Endothelial cell of umbilical vein (primary cell): ENCODE results near the gene ZSCAN25. TPM values are rescaled to one million over a fixed set of nuclear protein-coding genes. Genes with fewer than 3 reads are reported as not detected.

Source experiments
- BruUV-seq: library from RNA; stranded (reverse); fragments of 400-500 nt; replicated peaks from 2 replicates; lab custom pipeline; 2021; lab: Mats Ljungman, UMichigan
- CTCF ChIA-PET: fragments of 300-600, 350-600 bp; sonication (Branson Sonifier 250); formaldehyde crosslinking; loops from one replicate; lab custom pipeline; 2021; ENCODE audit warnings: antibody characterized with exemption, inconsistent platforms; lab: Charles Lee
- POLR2A ChIA-PET: fragments of 300-600, 350-600 bp; sonication (Branson Sonifier 250); formaldehyde crosslinking; loops from one replicate; lab custom pipeline; 2021; ENCODE audit warnings: antibody characterized with exemption, inconsistent platforms; lab: Charles Lee
- DNase-seq: peaks from one replicate; pipeline ENCODE4 v3.0.0-alpha.2; 2011; ENCODE audit warnings: low read depth, low spot score
- FAIRE-seq: peaks from 2 replicates; lab custom pipeline; 2011; peaks lifted over from hg19 to GRCh38; lab: Jason Lieb, UNC
- H2AFZ ChIP-seq: 2 replicates; pipeline ENCODE4 v1.6.0; 2012; ENCODE audit warnings: low read depth, low read length, control low read depth, inconsistent platforms
- H3K27ac ChIP-seq: 2 replicates; pipeline ENCODE4 v1.5.1; 2011; ENCODE audit warnings: low read depth, mild to moderate bottlenecking, control low read depth, low read length, moderate library complexity; ENCODE audit not compliant: insufficient read depth
- H3K27me3 ChIP-seq, 2 experiments: 2 replicates each; pipeline versions ENCODE4 v1.6.0 to v1.6.1; 2011; ENCODE audit warnings: low read length in 2 of 2, mixed read lengths in 1 of 2; ENCODE audit not compliant: control insufficient read depth in 2 of 2, insufficient read depth in 2 of 2
- H3K36me3 ChIP-seq, 2 experiments: 2 replicates in 1 of 2; 3 replicates in 1 of 2; pipeline ENCODE4 v1.5.1; 2011; ENCODE audit warnings: low read length in 2 of 2, mild to moderate bottlenecking in 1 of 2, moderate library complexity in 1 of 2; ENCODE audit not compliant: control insufficient read depth in 2 of 2, insufficient read depth in 2 of 2; ENCODE audit errors: extremely low read depth in 1 of 2
- H3K4me1 ChIP-seq: 3 replicates; pipeline ENCODE4 v1.5.1; 2011; ENCODE audit warnings: mild to moderate bottlenecking, low read length; ENCODE audit not compliant: control insufficient read depth, insufficient read depth; ENCODE audit errors: extremely low read depth
- H3K4me2 ChIP-seq: 2 replicates; pipeline ENCODE4 v1.6.1; 2011; ENCODE audit warnings: low read length, control low read depth, mixed read lengths; ENCODE audit not compliant: insufficient read depth
- H3K4me3 ChIP-seq, 3 experiments: fragments of 200-600 bp in 1 of 3; sonication (generic), shearing (Covaris generic) in 1 of 3; replicated peaks in 1 of 3; 2 replicates each; pipeline ENCODE4 v1.5.1; 2011 to 2016; ENCODE audit warnings: control low read depth in 3 of 3, low read length in 3 of 3, mild to moderate bottlenecking in 2 of 3, inconsistent platforms in 1 of 3, low read depth in 1 of 3, moderate library complexity in 1 of 3; ENCODE audit not compliant: insufficient read depth in 1 of 3
- H3K79me2 ChIP-seq: 2 replicates; pipeline ENCODE4 v1.6.0; 2012; ENCODE audit warnings: low read length, inconsistent platforms; ENCODE audit not compliant: control insufficient read depth, insufficient read depth
- H3K9ac ChIP-seq: replicated peaks from 2 replicates; pipeline ENCODE3; 2011; ENCODE audit warnings: low read length, control low read depth; ENCODE audit not compliant: insufficient read depth; ENCODE audit errors: extremely low read depth
- H3K9me1 ChIP-seq: replicated peaks from 3 replicates; pipeline ENCODE4 v1.6.0; 2011; ENCODE audit warnings: mild to moderate bottlenecking, low read length; ENCODE audit not compliant: control insufficient read depth, insufficient read depth; ENCODE audit errors: extremely low read depth
- H3K9me3 ChIP-seq: replicated peaks from 2 replicates; pipeline ENCODE4 v1.5.1; 2012; ENCODE audit warnings: low read length, inconsistent platforms; ENCODE audit not compliant: control insufficient read depth, insufficient read depth
- H4K20me1 ChIP-seq: replicated peaks from 2 replicates; pipeline ENCODE3; 2011; ENCODE audit warnings: mild to moderate bottlenecking, low read length; ENCODE audit not compliant: control insufficient read depth, insufficient read depth; ENCODE audit errors: extremely low read depth
- CTCF ChIP-seq, 2 donors: IDR thresholded peaks; 1 replicate in 1 of 2; 2 replicates in 1 of 2; pipeline ENCODE4 v1.5.1; 2011; ENCODE audit warnings: low read length in 2 of 2, mild to moderate bottlenecking in 2 of 2, moderate library complexity in 2 of 2, control low read depth in 1 of 2, inconsistent platforms in 1 of 2, low read depth in 1 of 2; ENCODE audit not compliant: insufficient read depth in 1 of 2; ENCODE audit errors: extremely low read depth in 1 of 2
- EZH2 ChIP-seq: IDR thresholded peaks from 2 replicates; pipeline ENCODE4 v1.6.1; 2012; ENCODE audit warnings: borderline replicate concordance, low read depth, mild to moderate bottlenecking, moderate library complexity, low read length, inconsistent platforms; ENCODE audit not compliant: severe bottlenecking
- FOS ChIP-seq: IDR thresholded peaks from 2 replicates; pipeline ENCODE4 v1.6.1; 2011; ENCODE audit warnings: mild to moderate bottlenecking, low read length, moderate library complexity, borderline replicate concordance; ENCODE audit not compliant: insufficient read depth
- GATA2 ChIP-seq: IDR thresholded peaks from 2 replicates; pipeline ENCODE4 v1.7.0; 2011; ENCODE audit warnings: low read depth, mild to moderate bottlenecking, moderate library complexity, mixed read lengths, low read length; ENCODE audit not compliant: insufficient read length, insufficient read depth
- JUN ChIP-seq: IDR thresholded peaks from 2 replicates; pipeline ENCODE4 v1.6.1; 2011; ENCODE audit warnings: borderline replicate concordance, low read depth; ENCODE audit not compliant: insufficient read length, insufficient read depth
- MYC ChIP-seq: IDR thresholded peaks from one replicate; pipeline ENCODE4 v1.6.1; 2011; ENCODE audit warnings: mild to moderate bottlenecking, low read depth, low read length
- POLR2A ChIP-seq: IDR thresholded peaks from 2 replicates; pipeline ENCODE4 v1.6.1; 2012; ENCODE audit warnings: low read depth, mild to moderate bottlenecking, control low read depth, low read length
- POLR2AphosphoS5 ChIP-seq: IDR thresholded peaks from 2 replicates; pipeline ENCODE4 v1.6.1; 2012; ENCODE audit warnings: low read depth, mild to moderate bottlenecking, control low read depth, low read length, moderate library complexity; ENCODE audit not compliant: insufficient read depth
- dilution Hi-C: fragments of 300-500 bp; cut with MboI; formaldehyde crosslinking; loops from one replicate; pipeline ENCODE4 v1.15.0; 2019; ENCODE audit warnings: low sequenced_read_pairs; ENCODE audit not compliant: extremely low pct_ligation_motif_present
- intact Hi-C: fragments of 100-400 bp; cut with micrococcal nuclease; formaldehyde crosslinking; loops from one replicate; pipeline ENCODE4 v1.10.0; 2022
- polyA plus RNA-seq, 4 experiments: library from polyadenylated mRNA; depleted of rRNA in 3 of 4; stranded (reverse) in 3 of 4; unstranded in 1 of 4; fragments of >200 nt; gene quantifications; 2 replicates each; pipeline versions ENCODE4 v1.2.1 to v1.2.3, GENCODE V29; 2011 to 2012; ENCODE audit warnings: missing spikeins in 1 of 4
- total RNA-seq: library from RNA; stranded (reverse); gene quantifications from 2 replicates; pipeline ENCODE4 v1.2.3, GENCODE V29; 2021
- TF ChIP-seq, protein P1 (sequence below): IDR thresholded peaks from 2 replicates; pipeline ENCODE4 v1.6.1; 2011; ENCODE audit not compliant: insufficient read depth, insufficient read length

ZSCAN25 gene
- total and polyA plus RNA-seq, 2 donors (not counting 3 experiments of a cell fraction or from before 2014, with no cell fraction given) = 8.9 to 13.8 TPM

DNA sequence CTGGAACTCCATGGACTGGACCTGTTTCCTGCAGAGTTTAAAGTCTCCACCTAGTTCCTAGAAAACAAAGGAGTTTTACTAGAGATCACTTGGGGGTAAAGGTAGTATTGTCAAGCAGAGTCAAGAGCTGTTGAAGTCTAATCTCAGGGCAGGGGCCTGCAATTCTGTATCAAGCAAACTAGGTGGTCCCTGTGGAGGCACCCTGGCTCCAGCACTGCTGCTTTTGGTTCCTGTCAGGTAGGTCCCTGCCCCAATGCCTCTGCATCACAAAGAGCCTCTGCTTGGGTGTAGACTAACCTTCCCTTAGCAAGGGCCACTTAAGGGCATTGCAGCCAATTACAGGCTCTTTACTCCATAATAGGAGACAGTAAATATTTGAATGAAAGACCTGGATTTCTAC, 22.5 kb downstream of the ZSCAN25 start:
- Histone ChIP-seq H3K9ac (no peak overlapping the region), H3K9me1 (no peaks in the 10 kb centered on the region), H3K4me2 (no peak overlapping the region), H3K9me3 (no peaks in the 10 kb centered on the region), H3K4me3 (no peak overlapping the region), H3K79me2 (no peaks in the 10 kb centered on the region), H3K27ac (no peak overlapping the region), H2AFZ (no peak overlapping the region), H4K20me1 (no peaks in the 10 kb centered on the region), H3K36me3 (no peaks in the 10 kb centered on the region), H3K27me3 (no peaks in the 10 kb centered on the region), H3K4me1 (no peaks in the 10 kb centered on the region)
- FAIRE-seq (no peak), DNase-seq (no peak)
- intact Hi-C loops (no loop called here), dilution Hi-C loops (no loop called here)
- ChIA-PET POLR2A (no interaction called here), CTCF (no interaction called here)
- no peak for TF ChIP-seq CTCF (IDR thresholded peaks at IDR 0.05; ENCODE audit: extremely low read depth in 1 of 2, insufficient read depth in 1 of 2, low read depth in 1 of 2, low read length in 2 of 2)
- TF ChIP-seq POLR2A = no peak
- TF ChIP-seq MYC = no peak
- TF ChIP-seq GATA2 = no peak
- no peak for TF ChIP-seq EZH2
- no peak for TF ChIP-seq JUN
- TF ChIP-seq, protein P1, sequence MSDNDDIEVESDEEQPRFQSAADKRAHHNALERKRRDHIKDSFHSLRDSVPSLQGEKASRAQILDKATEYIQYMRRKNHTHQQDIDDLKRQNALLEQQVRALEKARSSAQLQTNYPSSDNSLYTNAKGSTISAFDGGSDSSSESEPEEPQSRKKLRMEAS = no peak
- TF ChIP-seq POLR2AphosphoS5 = no peak
- no peak for TF ChIP-seq FOS
- no TSS peak for BruUV-seq
